Adipose tissue (tissue), 3 donors: ENCODE measurements around the gene IRF2BPL. TPM values are rescaled to one million over a fixed set of nuclear protein-coding genes. Genes with fewer than 3 reads are reported as not detected.

ENCODE experiments used
- H3K27ac ChIP-seq: one replicate; pipeline ENCODE4 v1.5.1; 2013; ENCODE audit warnings: low read depth, low read length
- WGBS, 3 donors: extraction: QIAGEN DNeasy Blood & Tissue Kit; methylation state at CpG; one replicate each; pipeline ENCODE4 v1.1.7; 2013; 5-methylcytosine and 5-hydroxymethylcytosine counted together
- polyA plus RNA-seq, 3 donors: library from polyadenylated mRNA; stranded (reverse); fragments of 200-250 nt; gene quantifications; one replicate each; pipeline ENCODE4 v1.2.3, GENCODE V29; 2013
- donor health status: healthy with polysubstance abuse.
- donor health status: Bipolar disorder and iron deficiency.
- donor health status: healthy.

IRF2BPL gene
- polyA plus RNA-seq = 10 to 100 TPM; 13.7 to 53.2 (median 27.3) TPM

GRCh38 chr14:77028384-77029231 lies at the start of gene IRF2BPL:
Gene IRF2BPL, minus strand, starts transcription at chr14:77028708. Its CDS starts 916 bp downstream, at chr14:77027792.
- peak within 1 kb of the TSS; percentile 100 for H3K27ac ChIP-seq
- 0 to 1% (median 0%) methylated on average over 67 to 84 of the region's 84 CpGs for WGBS, 3 donors

GRCh38 chr14:77077040-77077439 lies 48.5 kb upstream of the IRF2BPL start:
- 88 to 96% (median 94%) methylated on average over 3 of the region's 3 CpGs for WGBS, 3 donors
- H3K27ac ChIP-seq = no peak overlapping the region

- peak overlapping the region; percentile 69 for H3K27ac ChIP-seq
- 18 to 42% (median 19%) methylated on average over 10 of the region's 10 CpGs for WGBS, 3 donors
Observed at GRCh38 chr14:77076113-77076631, 47.7 kb upstream of the IRF2BPL start.

DNA sequence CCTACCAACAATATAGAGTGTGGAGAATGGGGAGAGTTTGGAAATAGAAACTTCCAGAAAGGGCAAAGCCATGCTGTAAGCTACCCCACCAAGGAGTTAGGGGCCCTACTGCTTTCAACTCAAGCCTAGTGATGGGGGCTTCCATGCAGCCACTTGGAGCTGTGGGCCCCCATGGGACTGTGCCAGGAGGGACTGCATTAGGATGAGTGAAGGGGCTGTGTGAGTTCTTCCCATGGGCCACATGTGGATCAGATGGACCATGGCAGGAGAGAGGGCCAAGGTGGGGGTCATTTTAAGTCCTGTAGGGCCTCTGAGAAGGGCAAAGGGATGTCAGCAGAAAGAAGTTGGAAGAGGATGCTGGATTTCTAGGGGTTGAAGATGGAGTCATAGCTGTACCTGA lies 46.5 kb upstream of the IRF2BPL start:
- peak overlapping the region; percentile 86 for H3K27ac ChIP-seq

DNA sequence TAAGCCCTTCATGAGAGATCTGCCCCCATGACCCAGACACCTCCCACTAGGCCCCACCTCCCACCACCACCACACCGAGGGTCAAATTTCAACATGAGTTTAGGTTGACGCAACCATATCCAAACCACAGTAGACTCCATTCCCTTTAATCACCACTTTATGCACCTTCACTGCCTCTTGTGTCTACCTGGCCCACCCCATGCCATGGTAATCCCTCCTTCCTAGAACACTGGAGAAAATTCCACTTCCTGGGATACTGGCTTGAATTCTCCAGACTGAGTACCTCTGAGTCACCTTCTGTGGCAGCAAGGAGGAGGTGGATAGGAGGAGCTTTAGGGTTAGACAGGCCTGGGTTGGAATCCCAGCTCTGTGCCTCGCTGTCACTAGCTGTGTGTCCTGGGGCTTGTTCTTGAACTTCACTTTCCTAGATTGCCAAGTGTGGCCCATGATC lies 43.5 kb upstream of the IRF2BPL start:
- H3K27ac ChIP-seq = no peak overlapping the region
- WGBS, 3 donors = 64 to 90% (median 71%) methylated on average over 3 of the region's 3 CpGs

- 81 to 89% (median 86%) methylated on average over 7 of the region's 7 CpGs for WGBS, 3 donors
- no peak overlapping the region for H3K27ac ChIP-seq
Observed at GRCh38 chr14:77069551-77069950, 41.0 kb upstream of the IRF2BPL start.

DNA sequence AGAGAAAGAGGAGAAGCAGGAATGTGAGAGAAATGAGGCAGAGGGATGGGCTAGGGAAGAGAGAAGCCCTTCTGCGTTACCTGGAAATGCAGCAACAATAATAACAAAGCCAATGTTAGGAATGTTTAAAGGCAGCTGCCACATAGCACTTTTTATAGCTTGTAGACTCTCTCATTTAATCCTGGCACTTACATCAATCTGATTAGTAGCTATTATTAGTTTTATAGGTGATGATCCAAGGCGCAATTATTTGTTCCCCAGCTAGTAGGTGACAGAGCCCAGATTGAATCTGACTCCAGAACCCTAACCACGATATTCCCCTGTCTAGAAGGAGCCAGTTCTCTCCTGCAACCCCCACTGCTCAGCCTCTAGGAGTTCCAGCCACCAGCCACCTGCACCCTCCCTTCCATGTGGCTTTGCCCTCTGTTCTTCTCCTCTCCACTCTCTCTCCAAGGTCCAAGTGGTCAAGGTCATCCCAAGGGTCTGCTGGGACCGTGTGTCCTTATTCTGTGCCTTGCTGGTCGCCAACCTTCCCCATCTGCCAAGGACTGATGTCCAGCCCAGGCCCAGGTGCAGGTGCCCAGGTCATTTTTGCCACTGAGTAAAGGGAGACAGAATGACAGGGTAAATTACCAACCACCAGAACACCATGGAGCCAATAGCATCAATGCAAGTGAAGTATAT lies 40.2 kb upstream of the IRF2BPL start:
- no peak overlapping the region for H3K27ac ChIP-seq
- WGBS, 3 donors = 40 to 69% (median 61%) methylated on average over 5 of the region's 5 CpGs

DNA sequence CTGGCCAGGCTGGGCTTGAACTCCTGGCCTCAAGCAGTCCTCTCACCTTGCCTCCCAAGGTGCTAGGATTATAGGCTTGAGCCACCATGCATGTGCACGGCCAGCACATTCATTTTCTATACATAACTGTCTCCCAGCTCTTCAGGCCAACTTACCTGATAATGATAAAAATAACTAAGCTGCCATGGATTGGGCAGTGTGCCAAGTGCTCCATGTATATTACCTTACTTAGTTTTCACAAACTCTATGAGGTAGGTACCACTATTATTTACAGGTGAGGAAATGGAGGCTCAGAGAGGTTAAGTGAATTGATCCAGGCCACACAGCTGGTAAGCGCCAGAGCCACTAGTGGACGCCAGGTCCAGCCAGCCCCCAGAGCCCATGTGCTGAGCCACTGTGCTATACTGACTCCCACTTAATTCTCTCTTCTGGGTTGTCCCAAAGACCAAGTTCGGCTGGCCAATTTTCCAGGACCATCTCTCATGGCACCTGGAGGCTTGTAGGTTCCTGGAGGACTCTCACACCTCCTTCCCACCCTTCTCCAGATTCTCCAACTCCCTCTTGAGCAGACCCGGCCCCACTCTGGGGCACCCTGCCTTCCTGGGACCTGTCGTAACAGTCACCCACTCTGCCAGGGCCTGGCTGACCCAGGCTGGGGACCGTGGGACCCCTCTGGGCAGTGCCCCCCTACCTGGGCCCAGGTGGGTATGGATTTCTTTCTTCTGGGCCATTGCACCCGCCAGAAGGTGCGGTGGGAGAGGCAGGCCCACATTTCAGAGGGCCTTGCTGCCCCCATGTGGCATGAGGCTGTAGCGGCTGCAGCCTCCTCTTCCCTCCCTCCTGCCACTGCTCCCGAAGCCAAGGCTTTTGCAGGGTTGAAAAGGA lies 39.4 kb upstream of the IRF2BPL start:
- no peak overlapping the region for H3K27ac ChIP-seq
- WGBS, 3 donors = 45 to 52% (median 46%) methylated on average over 11 of the region's 11 CpGs

GRCh38 chr14:77066578-77067172 lies 38.2 kb upstream of the IRF2BPL start:
- H3K27ac ChIP-seq = no peak overlapping the region
- 50 to 73% (median 64%) methylated on average over 10 of the region's 10 CpGs for WGBS, 3 donors

GRCh38 chr14:77065851-77066577 lies 37.5 kb upstream of the IRF2BPL start:
- no peak overlapping the region for H3K27ac ChIP-seq
- 72 to 79% (median 77%) methylated on average over 6 of the region's 6 CpGs for WGBS, 3 donors

- H3K27ac ChIP-seq = no peak overlapping the region
- 77 to 86% (median 86%) methylated on average over 8 of the region's 8 CpGs for WGBS, 3 donors
Observed at GRCh38 chr14:77064521-77065178, 36.1 kb upstream of the IRF2BPL start.

DNA sequence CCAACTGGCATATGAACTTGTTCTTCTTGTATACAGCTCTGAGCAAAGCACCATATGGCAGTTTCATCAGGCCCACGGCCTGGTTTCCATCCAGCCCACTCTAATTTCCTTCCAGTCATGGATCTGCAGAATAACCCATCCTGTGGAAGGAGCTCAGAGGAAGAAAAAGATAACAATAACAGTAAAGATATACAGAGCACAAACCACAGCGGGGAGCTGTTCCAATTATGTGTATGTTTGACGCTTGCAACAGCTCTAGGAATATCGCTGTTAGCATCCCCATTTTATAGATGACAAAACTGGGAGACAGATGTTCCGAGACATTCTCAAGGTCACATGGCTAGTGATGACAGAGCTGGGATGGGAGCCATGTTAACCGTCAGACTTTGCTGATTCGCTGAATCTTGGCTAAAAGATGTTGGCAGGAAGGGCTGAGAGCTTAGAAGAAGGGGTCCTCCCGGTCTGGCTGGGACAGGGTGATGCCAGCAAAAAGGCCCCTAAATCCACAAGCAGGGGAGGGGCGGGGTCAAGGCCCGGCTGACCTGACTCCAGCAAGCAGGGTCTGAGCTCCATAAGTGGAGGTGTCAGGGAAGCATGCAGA lies 35.2 kb upstream of the IRF2BPL start:
- WGBS, 3 donors = 68 to 79% (median 73%) methylated on average over 10 of the region's 10 CpGs
- no peak overlapping the region for H3K27ac ChIP-seq

GRCh38 chr14:77062261-77062660 lies 33.8 kb upstream of the IRF2BPL start:
- 70 to 84% (median 78%) methylated on average over 3 of the region's 3 CpGs for WGBS, 3 donors
- no peak overlapping the region for H3K27ac ChIP-seq

- WGBS, 3 donors = 92 to 95% (median 92%) methylated on average over 12 of the region's 12 CpGs
- no peak overlapping the region for H3K27ac ChIP-seq
Observed at GRCh38 chr14:77061630-77062257, 33.2 kb upstream of the IRF2BPL start.

GRCh38 chr14:77059276-77059915 lies 30.9 kb upstream of the IRF2BPL start:
- WGBS, 3 donors = 48 to 65% (median 52%) methylated on average over 12 of the region's 12 CpGs
- no peak overlapping the region for H3K27ac ChIP-seq

GRCh38 chr14:77058785-77059184 lies 30.3 kb upstream of the IRF2BPL start:
- 65 to 89% (median 80%) methylated on average over 9 of the region's 9 CpGs for WGBS, 3 donors
- H3K27ac ChIP-seq = no peak overlapping the region
